ENCODE results near the gene ZCCHC24. TPM values are rescaled to one million over a fixed set of nuclear protein-coding genes. Genes with fewer than 3 reads are reported as not detected.

Gene ZCCHC24
- total RNA-seq, 1 experiment from 2014 or later, result 3.8 TPM

DNA sequence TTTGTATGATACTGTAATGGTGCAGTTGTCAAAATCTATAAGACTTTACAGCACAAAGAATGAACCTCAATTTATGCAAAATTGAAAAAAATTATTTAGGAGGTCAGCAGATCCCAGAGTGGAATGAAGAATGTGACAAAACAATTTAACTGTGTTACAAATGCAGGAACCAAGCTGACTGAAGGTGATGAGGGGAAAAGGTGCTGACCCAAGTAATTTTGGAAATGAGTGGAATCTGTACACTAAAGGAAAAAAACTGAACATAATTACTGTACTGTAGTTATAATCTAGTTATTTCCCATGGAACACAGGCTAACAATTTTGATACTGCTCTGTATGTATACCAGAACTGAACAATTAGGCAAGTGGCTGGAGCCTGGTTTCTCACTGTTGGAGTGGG lies 31.2 kb upstream of the ZCCHC24 start:
- H3K27me3 ChIP-seq (ENCODE audit: insufficient read depth, low read length), result no peaks in the 10 kb centered on the region
- H4K20me1 ChIP-seq (ENCODE audit: control insufficient read depth, insufficient read depth, insufficient read length), result no peaks in the 10 kb centered on the region
- H3K4me3 Mint-ChIP-seq, result no peak overlapping the region
- TF ChIP-seq, protein P1, sequence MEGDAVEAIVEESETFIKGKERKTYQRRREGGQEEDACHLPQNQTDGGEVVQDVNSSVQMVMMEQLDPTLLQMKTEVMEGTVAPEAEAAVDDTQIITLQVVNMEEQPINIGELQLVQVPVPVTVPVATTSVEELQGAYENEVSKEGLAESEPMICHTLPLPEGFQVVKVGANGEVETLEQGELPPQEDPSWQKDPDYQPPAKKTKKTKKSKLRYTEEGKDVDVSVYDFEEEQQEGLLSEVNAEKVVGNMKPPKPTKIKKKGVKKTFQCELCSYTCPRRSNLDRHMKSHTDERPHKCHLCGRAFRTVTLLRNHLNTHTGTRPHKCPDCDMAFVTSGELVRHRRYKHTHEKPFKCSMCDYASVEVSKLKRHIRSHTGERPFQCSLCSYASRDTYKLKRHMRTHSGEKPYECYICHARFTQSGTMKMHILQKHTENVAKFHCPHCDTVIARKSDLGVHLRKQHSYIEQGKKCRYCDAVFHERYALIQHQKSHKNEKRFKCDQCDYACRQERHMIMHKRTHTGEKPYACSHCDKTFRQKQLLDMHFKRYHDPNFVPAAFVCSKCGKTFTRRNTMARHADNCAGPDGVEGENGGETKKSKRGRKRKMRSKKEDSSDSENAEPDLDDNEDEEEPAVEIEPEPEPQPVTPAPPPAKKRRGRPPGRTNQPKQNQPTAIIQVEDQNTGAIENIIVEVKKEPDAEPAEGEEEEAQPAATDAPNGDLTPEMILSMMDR (conservative IDR thresholded peaks at IDR 0.05), result no peak
- no peak overlapping the region for H3K27ac Mint-ChIP-seq
- H3K79me1 ChIP-seq (ENCODE audit: insufficient read depth, low read depth, low read length, poor library complexity, severe bottlenecking), result no peaks in the 10 kb centered on the region
- no peaks in the 10 kb centered on the region for H3K36me3 Mint-ChIP-seq (ENCODE audit: insufficient read depth in 1 of 3, low read depth in 3 of 3)
- no peak overlapping the region for H2AFZ ChIP-seq (ENCODE audit: low read length)
- H3K23me2 ChIP-seq (ENCODE audit: insufficient read length, low read depth, low read length, poor library complexity, severe bottlenecking), result no peaks in the 10 kb centered on the region
- H3K18ac ChIP-seq (ENCODE audit: insufficient read length, low read depth, low read length), result no peak overlapping the region
- no peak overlapping the region for H2BK12ac ChIP-seq (ENCODE audit: insufficient read length, low read depth, low read length)
- no peak overlapping the region for H2BK20ac ChIP-seq (ENCODE audit: low read depth, low read length, poor library complexity, severe bottlenecking)
- no peaks in the 10 kb centered on the region for H3K9me3 ChIP-seq (ENCODE audit: control insufficient read depth, low read depth, low read length)
- H3K27ac ChIP-seq (ENCODE audit: insufficient read length, low read depth, low read length), result no peak overlapping the region
- H3K4me1 ChIP-seq (ENCODE audit: insufficient read depth, low read length), result no peaks in the 10 kb centered on the region
- H3K23ac ChIP-seq (ENCODE audit: insufficient read length, low read depth, low read length), result no peak overlapping the region
- H2BK15ac ChIP-seq (ENCODE audit: low read depth, low read length), result no peak overlapping the region
- no peak overlapping the region for H3T11ph ChIP-seq (ENCODE audit: low read length)
- no peak overlapping the region for H2BK120ac ChIP-seq (ENCODE audit: low read depth, low read length, poor library complexity, severe bottlenecking)
- H3K4me1 Mint-ChIP-seq, result peaks cover 8 to 11% of the 10 kb centered on the region in 2 experiments
- no peak overlapping the region for H3K4ac ChIP-seq (ENCODE audit: low read depth, low read length)
- no peaks in the 10 kb centered on the region for H3K79me2 ChIP-seq (ENCODE audit: insufficient read depth, low read length)
- no peak overlapping the region for H3K4me2 ChIP-seq (ENCODE audit: insufficient read depth, insufficient read length, low read length)
- no peak overlapping the region for H4K5ac ChIP-seq (ENCODE audit: insufficient read length, low read depth, low read length)
- H3K9ac ChIP-seq (ENCODE audit: extremely low read depth, insufficient read length, low read length), result no peak overlapping the region
- H3K27me3 Mint-ChIP-seq (ENCODE audit: low read depth), result peaks cover 27% of the 10 kb centered on the region
- H2AK5ac ChIP-seq (ENCODE audit: insufficient read length, low read length), result no peak overlapping the region
- H4K91ac ChIP-seq (ENCODE audit: insufficient read length, low read depth, low read length), result no peak overlapping the region
- no peak for DNase-seq
- no peak overlapping the region for H4K8ac ChIP-seq (replicated peaks; ENCODE audit: insufficient read length, low read depth, low read length)
- no peak overlapping the region for H2BK5ac ChIP-seq (ENCODE audit: insufficient read length, low read length)
- peaks cover 0 to 4% of the 10 kb centered on the region in 2 experiments; a peak in 1 of 5 replicates for H3K9me3 Mint-ChIP-seq
- no peak overlapping the region for H3K14ac ChIP-seq (ENCODE audit: insufficient read depth, low read length)
- H3K56ac ChIP-seq (ENCODE audit: insufficient read length, low read depth, low read length), result no peak overlapping the region
